ENCODE results near the gene KCNQ4.

Gene KCNQ4

DNA sequence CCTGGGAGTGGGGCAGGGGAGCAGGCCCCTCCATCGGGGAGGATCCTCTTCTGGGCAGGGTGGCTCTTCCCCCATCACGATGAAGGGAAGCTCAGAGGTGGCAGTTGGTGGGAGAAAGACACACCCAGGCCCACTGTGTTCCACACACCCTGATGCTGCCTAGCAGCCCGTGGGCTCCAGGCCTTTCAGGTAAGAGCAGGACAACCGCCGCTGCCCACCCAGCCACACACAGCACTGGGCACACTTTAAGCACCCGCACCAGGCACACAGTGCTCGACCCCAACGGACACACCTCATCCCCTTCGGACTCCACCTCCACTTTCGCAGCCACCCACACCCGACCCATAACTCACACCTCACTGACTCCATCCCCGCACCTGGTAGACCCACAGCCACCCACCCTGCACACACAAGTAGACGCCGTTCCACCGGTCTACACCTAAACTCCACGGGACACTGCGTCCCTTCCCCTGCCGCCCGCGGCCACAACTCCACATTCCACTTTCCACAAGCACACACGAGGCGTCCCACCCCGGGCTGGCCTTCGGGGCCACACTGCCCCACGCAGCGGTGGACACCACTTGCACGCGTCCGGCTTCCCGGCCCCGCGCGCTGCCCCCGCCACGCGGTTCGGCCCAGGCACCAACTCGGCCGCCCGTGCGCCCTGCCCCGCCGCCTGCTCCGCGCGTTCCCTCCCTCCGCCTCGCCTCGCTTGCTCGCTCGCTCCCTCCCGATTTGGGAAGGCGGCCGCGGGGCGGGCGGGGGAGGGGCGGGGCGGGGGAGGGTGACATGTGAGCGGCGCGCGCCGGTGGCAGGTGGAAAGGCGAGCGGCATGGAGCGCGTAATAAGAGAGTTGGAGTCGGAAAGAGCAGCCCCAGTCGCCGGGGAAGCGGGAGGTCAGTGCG lies at the start of gene KCNQ4:
TSS of gene KCNQ4 (plus strand) at position 787 of the 905 bp plus-strand sequence. CDS start 307 bp downstream, outside the sequence.
- no peak for DNase-seq (ENCODE audit: low read depth in 2 of 2)

DNA sequence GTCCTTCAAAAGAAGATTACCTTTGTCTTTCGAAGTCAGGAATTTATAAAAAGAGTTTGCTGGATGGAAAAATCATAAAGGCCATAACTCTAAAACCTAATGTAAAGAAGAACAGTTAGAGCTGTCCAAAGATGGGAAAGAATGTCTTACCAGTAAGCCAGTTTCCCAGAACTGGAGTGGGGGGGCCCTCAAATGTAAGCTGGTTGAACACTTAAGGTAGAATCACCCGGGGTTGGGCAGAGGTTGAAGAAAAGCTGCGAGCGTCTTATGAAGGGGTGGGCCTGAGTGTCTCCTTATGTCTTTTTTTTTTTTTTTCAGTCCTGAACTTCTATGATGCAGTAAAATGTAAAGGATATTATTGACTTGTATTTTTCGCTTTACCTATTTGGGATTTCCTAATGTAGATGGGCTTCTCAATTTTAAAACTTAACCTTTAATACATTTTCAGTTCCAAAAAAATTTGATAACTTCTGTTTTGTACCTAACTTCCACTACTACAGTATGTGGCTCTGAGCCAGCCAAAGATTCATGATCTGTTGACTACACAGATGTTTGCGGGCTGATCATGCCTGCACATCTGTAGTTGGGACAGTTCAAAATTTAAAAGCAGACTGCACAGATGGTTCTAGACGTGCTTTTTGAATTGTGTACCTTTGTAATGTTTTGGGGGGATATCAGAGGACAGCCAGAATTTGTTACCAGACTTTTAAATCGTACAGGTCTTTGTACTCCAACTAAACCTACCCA lies 48.5 kb upstream of the KCNQ4 start:
- DNase-seq (ENCODE audit: low read depth in 2 of 2) = no peak

DNA sequence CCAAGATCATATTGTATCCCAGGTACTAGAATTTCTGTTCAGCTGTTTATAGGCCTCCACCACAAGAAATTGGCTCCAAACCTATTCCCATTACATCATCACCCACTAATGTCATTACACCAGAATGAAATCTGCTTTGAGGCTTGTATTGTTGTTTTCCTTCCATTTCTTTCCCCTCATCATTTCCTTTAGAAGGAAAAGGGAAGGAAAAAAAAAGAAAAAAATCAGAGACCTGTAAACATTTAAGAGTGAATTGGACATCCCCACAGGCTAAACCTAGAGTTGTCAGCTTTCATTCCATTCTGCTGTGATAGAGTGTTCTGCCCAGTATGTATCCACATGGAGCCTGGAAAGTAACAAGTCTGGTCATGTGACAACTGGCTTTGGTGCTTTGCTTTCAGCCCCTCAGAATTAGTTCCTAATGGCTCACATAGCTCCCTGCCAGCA lies 47.5 kb upstream of the KCNQ4 start:
- DNase-seq (ENCODE audit: low read depth in 2 of 2) = no peak

DNA sequence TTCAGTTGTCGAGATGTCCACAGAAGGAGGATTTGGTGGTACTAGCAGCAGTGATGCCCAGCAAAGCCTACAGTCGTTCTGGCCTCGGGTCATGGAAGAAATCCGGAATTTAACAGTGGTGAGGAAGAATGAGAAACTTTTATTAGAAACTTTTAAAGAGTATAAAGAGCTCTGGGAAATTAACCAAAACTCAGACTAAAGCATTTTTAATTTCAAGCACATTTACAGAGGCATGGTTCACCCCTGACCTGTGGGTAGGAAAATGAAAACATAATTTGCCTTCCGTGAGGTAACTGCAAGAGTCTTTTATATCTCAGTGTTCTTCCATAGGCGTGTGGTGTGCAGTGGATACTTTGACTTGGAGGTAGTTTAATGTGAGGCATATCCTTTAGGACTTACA lies 44.8 kb upstream of the KCNQ4 start:
- DNase-seq (ENCODE audit: low read depth in 2 of 2) = no peak

DNA sequence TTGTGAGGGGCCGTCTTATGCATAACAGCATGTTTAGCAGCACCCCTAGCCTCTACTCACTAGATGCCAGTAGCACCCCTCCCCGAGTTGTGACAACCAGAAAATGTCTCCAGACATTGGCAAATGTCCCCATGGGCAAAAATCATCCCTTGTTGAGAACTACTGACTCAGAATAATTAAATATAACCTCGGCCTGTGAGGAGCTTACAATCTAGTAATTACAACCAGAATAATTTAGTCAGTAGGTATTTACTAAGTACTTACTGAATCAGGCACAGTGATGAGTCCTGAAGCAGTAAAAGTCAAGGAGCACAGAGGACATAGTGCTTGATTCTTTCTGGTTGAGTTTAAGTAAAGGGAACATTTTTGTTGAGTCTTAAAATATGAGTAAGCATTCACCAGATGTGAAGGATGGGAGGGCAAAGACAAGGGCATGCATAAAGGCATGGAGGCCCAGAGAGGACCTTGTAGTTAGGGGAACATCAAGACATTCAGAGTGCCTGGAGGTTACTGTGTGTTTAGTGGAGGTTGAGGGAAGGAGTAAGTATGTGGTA lies 44.1 kb upstream of the KCNQ4 start:
- DNase-seq (ENCODE audit: low read depth in 2 of 2) = no peak

DNA sequence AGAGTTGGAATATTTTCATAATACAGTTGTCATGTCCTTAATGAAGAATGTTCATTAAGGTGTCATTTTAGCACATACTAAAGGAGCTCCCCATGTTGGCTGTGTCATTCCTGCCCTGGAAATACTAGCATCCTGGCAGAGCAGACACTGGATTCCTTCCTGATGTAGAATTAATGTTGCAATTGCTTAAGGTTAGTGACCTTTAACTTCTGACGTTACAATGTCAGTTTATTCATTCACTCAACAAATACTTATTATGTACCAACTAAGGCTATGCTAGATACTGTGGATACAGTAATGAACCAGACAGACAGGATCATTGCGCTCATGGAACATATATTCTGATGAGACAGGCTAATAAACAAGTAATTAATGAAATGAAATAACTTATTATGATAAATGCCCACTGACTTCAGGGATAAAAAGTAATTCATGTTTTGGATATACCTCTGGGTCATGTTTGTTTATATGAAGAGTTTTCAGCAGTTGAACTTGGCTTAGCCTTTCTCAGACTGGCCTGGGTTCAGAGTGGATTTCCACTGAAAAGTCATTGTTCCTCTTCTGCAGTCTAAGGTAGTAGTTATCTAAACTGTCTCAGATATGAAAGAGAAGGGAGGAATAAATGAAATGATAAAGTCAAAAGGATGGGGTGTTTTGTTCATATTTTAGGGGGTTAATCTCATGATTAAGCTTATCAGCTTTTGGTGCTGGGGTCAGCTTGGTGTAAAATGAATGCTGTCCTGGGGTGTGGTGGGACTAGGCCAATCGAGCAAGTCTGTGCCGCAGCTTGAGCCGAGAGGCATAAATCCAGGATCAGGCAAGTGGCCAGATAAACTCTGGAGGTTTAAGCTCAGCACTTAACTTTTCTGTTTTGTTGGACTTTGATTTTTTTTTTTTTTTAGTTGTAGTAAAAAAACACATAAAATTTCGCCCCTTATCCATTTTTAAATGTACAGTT lies 43.3 kb upstream of the KCNQ4 start:
- DNase-seq (ENCODE audit: low read depth in 2 of 2) = no peak

DNA sequence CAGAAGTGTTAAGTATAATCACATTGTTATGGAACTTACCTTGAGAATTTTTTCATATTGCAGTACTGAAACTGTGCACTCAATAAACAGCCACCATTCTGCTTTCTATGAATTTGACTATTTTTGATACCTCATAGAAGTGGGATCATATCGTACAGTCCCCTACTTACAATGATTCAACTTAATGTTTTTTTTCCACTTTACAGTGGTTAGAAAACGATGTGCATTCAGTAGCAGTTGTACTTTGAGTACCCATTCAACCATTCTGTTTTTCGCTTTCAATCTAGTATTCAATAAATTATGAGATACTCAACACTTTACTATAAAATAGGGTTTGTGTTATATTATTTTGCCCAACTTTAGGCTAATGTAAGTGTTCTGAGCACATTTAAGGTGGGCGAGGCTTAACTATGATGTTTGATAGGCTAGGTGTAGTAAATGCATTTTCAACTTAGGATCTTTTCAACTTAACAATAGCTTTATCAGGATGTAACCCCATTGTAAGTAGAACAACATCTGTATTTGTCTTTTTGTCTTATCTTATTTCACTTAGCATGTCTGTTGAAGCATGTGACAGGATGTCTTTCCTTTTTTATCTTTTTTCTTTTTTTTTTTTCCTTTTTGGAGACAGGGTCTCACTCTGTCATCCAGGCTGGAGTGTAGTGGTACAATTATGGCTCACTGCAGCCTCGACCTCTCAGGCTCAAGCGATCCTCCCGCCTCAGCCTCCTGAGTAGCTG lies 42.4 kb upstream of the KCNQ4 start:
- DNase-seq (ENCODE audit: low read depth in 2 of 2) = no peak

DNA sequence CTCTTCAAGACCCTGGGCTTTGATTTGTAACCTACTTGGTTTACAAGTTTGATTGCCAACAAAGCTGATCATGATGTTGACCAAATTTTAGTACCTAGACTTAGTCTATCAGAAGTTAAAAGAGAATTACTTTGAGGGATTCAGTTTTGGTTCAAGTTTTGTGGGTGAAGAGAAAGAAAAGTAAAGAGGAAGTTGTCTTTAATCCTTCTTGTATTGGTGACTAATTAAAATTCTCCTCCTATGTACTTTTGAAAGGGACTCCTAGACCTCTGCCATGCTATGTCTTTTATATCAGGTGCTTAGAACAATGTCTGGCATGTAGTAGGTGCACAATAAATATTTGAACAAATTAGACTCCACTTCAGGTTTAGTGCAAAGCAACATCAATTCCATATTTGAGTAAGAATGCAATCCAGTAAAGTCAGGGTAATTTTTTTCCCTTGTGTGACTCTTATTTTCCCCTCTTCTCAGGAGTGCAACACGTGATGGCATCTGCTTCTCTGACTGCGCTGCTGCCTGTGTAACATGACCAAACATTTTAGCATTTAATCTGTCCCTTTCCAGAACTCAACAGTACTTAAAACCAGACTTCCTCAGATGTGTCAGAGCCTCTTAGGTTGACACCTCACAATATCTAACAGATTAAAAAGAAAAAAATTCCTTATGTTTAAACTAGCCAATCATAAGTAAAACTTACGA lies 41.1 kb upstream of the KCNQ4 start:
- DNase-seq (ENCODE audit: low read depth in 2 of 2) = no peak

DNA sequence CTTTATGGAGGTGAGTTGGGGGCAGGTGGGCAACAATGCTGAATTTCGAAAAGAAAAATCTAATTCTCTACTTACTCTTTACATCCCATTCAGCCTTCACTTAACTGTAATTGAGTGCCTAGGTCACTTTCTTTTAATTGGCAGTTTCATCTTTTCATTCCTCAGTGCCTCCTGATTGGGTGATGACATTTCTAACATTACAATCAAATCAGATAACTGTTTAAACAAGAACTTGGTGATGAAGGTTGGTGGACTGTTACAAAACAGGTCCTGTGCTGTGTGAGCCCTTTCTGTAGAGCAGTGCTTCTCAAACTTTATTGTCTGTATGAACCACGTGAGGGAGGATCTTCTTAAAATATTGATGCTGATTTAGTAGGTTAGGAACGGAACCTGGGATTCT lies 40.1 kb upstream of the KCNQ4 start:
- DNase-seq (ENCODE audit: low read depth in 2 of 2) = no peak

DNA sequence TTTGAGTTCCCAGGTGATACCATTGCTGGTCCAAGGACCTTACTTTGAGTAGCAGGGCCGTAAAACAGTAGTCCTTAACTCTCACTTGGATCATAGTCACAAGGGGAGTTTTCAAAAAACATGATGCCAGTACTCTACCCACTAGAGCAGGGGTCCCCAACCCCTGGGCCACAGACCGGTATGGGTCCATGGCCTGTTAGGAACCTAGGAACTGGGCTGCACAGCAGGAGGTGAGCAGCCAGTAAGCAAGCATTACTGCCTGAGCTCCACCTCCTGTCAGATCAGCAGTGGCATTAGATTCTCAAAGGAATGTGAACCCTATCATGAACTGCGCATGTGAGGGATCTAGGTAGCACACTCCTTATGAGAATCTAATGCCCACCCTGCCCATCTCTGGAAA lies 39.7 kb upstream of the KCNQ4 start:
- no peak for DNase-seq (ENCODE audit: low read depth in 2 of 2)

DNA sequence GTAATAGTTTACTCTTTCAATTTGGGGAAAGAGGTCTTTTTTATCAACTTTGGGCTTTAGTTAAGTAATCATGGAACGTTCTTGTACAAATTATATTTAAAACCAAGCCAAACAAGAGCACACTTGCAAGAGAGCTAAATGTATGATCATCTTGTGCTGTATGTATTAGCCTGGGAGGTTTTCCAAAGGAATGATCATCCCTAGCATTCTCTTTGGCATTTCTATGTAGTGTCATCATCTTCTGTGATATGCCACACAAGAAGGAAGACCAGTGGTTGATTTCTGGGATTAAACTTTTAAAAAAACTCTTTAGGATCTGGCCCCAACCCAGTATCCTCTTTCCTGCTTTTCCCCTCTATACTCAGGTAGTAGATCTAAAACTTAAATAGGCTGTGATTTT lies 38.4 kb upstream of the KCNQ4 start:
- DNase-seq (ENCODE audit: low read depth in 2 of 2) = no peak

DNA sequence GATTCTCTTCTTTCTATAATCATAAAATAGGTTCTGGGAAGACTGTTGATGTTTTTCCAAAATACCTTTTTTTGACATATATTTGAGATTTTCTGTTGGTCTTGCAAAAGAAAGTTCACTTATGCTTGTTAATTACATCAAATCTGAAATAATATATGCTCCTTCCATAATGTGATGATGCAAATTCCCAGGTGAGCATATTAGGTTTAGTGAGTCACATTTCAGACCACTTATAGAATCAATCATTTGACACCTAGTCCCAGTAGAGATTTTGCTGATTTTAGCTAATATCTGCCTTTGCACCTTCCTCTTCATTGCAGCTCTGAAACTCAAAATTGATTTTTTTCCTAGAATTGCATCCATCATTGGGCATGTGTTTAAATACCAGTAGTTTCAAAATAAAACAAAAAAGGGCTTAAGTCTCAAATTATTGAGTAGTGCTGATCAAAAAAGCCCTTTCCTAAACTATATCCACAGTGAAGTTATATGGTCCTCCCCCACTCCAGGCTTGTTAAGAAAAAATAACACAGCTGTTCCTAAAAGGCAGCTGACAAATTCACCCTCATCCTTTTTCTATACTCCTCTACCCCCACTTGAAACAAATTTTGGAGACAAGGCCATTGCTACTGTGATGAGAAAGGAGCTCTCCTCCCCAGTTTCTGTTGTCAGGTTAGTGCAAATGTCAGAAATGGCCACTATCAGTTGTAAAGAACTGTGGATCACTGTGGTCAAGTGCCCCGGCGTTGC lies 37.1 kb upstream of the KCNQ4 start:
- DNase-seq (ENCODE audit: low read depth in 2 of 2) = no peak

DNA sequence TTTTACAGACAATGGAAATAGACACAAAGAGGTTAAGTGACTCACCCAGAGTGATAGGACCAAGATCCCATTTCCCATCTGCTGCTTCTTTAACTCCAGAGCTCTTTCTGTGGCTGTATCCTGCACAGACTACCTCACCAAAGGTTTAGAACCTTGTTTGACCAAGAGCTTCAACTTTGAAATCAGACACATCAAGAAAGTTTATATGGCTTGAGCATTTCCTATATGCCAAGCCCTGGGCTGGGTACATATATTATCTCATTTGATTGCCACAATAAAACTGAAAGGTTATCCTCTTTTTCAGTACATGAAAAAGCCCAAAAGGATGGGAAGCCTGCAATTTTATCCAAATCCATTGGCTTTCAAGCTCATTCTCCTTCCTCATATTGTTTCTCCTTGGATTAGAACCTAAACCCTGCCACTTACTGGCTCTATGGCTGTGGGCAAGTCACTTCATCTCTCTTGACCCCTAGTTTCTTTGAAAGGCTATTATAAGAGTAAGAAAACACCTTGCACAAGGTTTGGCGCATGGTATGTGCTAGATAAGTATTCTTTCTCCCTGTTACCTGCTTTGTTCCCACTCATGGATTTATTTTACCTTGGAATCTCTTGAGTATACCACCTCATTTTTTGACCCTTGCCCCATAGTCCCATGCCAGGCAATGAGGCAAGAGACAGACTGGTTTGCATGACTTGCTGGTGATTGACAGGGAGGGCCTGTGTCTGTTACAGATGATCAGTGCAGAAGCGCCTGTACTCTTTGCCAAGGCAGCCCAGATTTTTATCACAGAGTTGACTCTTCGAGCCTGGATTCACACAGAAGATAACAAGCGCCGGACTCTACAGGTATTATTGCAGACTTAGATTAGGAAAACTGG lies 34.5 kb upstream of the KCNQ4 start:
- no peak for DNase-seq (ENCODE audit: low read depth in 2 of 2)

DNA sequence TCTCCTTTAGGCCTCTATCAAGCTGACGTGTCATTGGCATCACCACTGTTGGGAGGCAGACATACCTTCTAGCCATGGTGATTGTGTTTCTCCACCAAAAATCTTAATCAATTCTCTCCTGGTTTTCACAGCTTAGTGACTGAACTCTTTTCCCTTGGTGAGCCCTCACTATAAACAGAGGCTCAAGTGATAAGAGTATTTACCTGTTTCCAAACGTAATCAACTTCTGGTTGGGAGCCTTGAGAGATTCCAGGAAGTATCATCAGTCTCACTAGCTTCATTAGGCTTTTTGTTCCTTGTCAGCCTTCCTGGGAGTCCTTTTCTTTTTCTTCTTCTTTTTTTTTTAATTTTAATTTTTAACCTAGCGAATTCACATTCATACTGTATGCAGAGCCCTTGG lies 33.8 kb upstream of the KCNQ4 start:
- no peak for DNase-seq (ENCODE audit: low read depth in 2 of 2)

DNA sequence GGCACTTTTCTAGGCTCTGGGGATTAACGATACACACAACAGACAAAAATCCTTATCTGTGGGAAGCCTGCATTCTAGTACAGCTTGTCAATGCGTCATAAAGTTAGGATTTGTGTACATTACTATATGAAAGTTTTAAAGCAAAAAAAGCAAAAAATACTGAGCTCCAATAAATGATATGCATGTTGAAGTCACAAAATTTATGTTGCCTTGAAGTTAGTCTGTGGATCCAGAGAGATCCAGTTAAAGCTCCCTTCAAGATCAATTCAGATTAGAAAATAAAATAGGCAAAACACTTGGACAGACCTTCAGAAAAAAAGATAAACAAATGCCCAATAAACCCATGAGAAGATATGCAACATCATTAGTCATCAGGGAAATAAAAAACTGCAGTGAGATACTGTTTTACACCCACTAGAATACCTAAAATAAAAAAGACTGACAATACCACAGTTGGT lies 33.1 kb upstream of the KCNQ4 start:
- DNase-seq (ENCODE audit: low read depth in 2 of 2) = no peak

DNA sequence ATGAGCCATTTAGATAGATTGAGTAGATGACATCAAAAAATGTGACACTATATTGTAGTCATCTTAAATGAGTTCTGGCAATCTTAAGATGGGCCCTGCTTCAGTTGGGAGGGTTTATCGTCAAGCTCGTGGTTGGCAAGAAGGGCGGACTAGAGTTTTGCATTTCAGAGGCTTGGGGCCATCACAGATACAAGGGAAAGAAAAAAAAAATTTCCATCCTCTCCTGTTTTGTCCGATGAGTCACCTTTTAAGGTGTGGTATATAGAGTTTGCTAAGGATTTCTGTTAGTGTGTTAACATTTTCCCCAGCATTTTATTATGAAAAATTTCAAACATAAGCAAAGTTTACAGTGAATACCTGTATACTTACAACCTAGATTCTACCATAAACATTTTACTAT lies 31.8 kb upstream of the KCNQ4 start:
- no peak for DNase-seq (ENCODE audit: low read depth in 2 of 2)

DNA sequence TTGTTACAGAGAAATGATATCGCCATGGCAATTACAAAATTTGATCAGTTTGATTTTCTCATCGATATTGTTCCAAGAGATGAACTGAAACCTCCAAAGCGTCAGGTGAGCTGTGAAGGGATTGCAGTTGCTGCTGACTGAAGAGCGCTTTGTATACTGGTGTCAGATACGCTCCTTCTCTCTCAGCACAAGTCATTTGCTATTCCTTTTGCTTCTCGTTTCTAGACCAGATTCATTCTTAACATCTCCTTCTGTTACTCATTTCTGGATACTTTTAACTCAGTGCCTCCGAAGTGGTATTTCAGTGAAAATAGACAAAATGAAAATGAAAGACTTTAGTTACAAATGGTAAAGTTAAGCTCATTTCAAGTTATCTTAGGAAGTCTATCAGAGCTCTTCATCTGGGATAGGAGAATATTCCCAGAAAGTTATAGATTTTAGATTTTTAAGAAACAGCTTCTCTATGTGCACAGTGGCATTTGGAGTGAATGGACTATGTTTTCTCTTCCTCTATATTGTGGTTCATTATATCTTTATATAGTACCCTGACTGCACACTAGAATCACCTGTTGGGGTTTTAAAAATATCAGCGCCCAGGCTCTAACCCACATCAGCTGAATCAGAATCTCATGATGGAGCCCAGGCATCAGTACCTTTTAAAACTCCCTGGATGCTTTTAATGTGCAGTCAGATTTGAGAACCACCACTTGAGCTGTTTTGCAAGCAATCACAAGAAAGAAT lies 30.3 kb upstream of the KCNQ4 start:
- DNase-seq (ENCODE audit: low read depth in 2 of 2) = no peak

DNA sequence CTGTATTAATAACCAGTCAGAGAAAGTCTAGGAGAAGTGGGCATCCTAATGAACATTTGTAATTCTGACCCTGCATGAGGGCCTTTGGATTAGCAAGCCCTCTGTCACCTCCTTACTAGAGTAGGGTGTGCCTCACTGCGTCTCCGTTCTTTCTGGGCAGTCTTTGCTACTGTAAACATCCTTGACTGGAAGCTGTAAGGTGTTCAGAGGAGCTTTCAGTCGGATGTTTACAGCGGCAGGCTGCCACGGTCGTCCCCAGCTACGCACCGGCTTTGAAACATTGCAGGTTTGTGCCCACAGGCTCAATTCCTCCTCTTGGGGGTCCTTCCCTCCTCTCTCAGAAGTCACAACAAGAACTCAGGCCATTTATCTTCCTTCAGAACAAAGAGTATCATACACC lies 29.4 kb upstream of the KCNQ4 start:
- DNase-seq (ENCODE audit: low read depth in 2 of 2) = no peak

Measured in stimulated activated CD8-positive, alpha-beta memory T cell treated with anti-CD3 and anti-CD28 coated beads, Interleukin-2, amount 100 ng/mL, for 48 hours (primary cell).